RWPE2 (cell line): ENCODE measurements around the gene MAPK11.

Source experiments
- ATAC-seq: fragments of 200-7000 bp; cut with Tn5 transposase; 3 replicates; pipeline ENCODE4 v1.9.1; 2021; ENCODE audit warnings: low read depth
- DNase-seq: peaks from one replicate; pipeline ENCODE4 v3.0.0-alpha.2; 2020; ENCODE audit warnings: low spot score
- H3K27ac ChIP-seq: fragments of 450-650 bp; 2 replicates; pipeline ENCODE4 v1.5.1; 2017; ENCODE audit warnings: mild to moderate bottlenecking; ENCODE audit not compliant: poor library complexity, severe bottlenecking
- H3K27me3 ChIP-seq: fragments of 250-450 bp; sonication (Bioruptor Pico); 2 replicates; pipeline ENCODE4 v1.5.1; 2021; ENCODE audit warnings: mild to moderate bottlenecking, moderate library complexity; ENCODE audit not compliant: insufficient read depth, poor library complexity, severe bottlenecking
- H3K36me3 ChIP-seq: fragments of 250-450 bp; sonication (Bioruptor Pico); 2 replicates; pipeline ENCODE4 v1.5.1; 2020; ENCODE audit warnings: low read depth, mild to moderate bottlenecking, moderate library complexity
- H3K4me1 ChIP-seq: fragments of 250-450 bp; sonication (Bioruptor Pico); 2 replicates; pipeline ENCODE4 v1.5.1; 2021; ENCODE audit warnings: mild to moderate bottlenecking, moderate library complexity; ENCODE audit not compliant: insufficient read depth, poor library complexity, severe bottlenecking
- H3K4me3 ChIP-seq: fragments of 250-450 bp; sonication (Bioruptor Pico); 2 replicates; pipeline ENCODE4 v1.5.1; 2021; ENCODE audit warnings: mild to moderate bottlenecking, moderate library complexity; ENCODE audit not compliant: severe bottlenecking
- H3K9me3 ChIP-seq: fragments of 250-450 bp; sonication (Bioruptor Pico); 2 replicates; pipeline ENCODE4 v1.5.1; 2021; ENCODE audit warnings: mild to moderate bottlenecking, moderate library complexity; ENCODE audit not compliant: severe bottlenecking
- CTCF ChIP-seq: fragments of 450-650 bp; IDR thresholded peaks from one replicate; pipeline ENCODE4 v1.5.1; 2017; ENCODE audit warnings: mild to moderate bottlenecking, moderate library complexity; ENCODE audit not compliant: poor library complexity, severe bottlenecking

The MAPK11 gene

GRCh38 chr22:50216684-50217520 lies 53.3 kb downstream of the MAPK11 start:
- TF ChIP-seq CTCF, result no peak
- Histone ChIP-seq H3K4me1 (no peaks in the 10 kb centered on the region), H3K36me3 (peaks cover 65% of the 10 kb centered on the region), H3K4me3 (no peak overlapping the region), H3K9me3 (no peaks in the 10 kb centered on the region), H3K27me3 (no peaks in the 10 kb centered on the region), H3K27ac (no peak overlapping the region)
- no peak for DNase-seq
- no peak for ATAC-seq

- DNase-seq (no peak), ATAC-seq (no peak)
- Histone ChIP-seq H3K9me3 (no peaks in the 10 kb centered on the region), H3K27me3 (no peaks in the 10 kb centered on the region), H3K27ac (no peak overlapping the region), H3K4me3 (no peak overlapping the region), H3K4me1 (no peaks in the 10 kb centered on the region), H3K36me3 (peaks cover 66% of the 10 kb centered on the region)
- no peak for TF ChIP-seq CTCF
Measured at GRCh38 chr22:50216055-50216683, 54.0 kb downstream of the MAPK11 start.

GRCh38 chr22:50215297-50216054 lies 54.7 kb downstream of the MAPK11 start:
- H3K27ac ChIP-seq, result no peak overlapping the region
- H3K9me3 ChIP-seq, result no peaks in the 10 kb centered on the region
- ATAC-seq (no peak), DNase-seq (no peak)
- TF ChIP-seq CTCF, result no peak
- H3K4me3 ChIP-seq, result no peak overlapping the region
- H3K36me3 ChIP-seq, result peaks cover 70% of the 10 kb centered on the region
- no peaks in the 10 kb centered on the region for H3K27me3 ChIP-seq
- no peaks in the 10 kb centered on the region for H3K4me1 ChIP-seq
